ENCODE data around the gene PGGHG.
"Not testable (repeated sequence)": the region's sequence is repeated elsewhere in the genome, so short reads cannot be mapped to it uniquely, and the experiment has no call there.

Gene PGGHG

DNA sequence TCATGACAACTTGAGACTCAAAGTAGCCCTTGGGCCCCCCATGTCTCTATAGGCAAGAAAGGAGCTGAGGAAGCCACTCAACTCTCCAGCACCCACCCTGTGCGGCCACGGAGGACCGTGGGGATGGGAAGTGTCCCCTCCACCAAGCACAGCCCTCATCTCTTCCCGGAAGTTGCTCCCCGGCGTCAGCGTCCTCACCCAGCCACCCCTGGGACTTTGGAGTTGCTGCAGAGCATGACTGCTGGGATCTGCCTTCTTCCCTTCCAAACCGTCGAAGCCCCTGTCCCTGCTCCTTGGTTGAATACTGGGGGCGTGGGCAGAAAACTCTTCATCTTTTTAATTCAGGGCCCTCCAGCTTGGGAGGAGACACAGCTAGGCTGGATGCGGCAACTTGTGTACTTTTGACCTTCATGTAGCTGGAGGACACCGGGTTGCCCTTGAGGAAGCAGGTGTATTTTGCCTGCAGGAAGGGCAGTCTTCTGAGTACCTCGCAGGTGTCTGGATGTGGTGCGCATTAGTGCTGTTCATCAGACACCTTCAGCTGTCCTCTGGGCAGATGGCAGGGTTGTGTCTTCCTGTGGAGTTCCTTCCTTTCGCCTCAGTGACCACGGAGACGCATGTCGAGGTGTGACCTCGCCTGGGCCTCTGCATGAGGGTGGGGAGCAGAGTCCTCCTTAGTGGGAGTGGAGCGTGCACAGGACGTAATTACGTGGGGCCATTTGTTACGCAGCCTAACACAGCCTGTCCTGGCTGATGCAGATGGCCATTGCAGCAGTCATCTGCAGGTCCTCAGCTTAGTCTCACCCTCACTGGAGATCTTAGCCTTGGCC lies 43.9 kb downstream of the PGGHG start:
- no peak for DNase-seq

DNA sequence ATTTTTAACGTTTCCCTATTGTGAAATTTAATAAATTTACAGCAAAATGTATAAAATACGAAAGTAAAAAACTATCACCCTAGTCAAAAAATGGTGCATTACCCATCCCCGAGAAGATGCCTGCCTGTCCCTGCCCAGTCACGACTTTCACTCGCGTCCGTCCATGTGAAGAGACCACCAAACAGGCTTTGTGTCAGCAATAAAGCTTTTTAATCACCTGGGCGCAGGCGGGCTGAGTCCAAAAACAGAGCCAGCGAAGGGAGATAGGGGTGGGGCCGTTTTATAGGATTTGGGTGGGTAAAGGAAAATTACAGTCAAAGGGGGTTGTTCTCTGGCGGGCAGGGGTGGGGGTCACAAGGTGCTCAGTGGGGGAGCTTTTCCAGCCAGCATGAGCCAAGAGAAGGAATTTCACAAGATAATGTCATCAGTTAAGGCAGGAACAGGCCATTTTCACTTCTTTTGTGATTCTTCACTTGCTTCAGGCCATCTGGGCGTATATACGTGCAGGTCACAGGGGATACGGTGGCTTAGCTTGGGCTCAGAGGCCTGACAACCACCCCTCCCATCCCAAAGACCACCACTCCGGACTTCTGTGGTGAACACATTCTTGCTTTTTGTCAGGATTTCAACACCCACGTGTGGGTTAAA lies 44.8 kb downstream of the PGGHG start:
- not testable (repeated sequence) for DNase-seq

DNA sequence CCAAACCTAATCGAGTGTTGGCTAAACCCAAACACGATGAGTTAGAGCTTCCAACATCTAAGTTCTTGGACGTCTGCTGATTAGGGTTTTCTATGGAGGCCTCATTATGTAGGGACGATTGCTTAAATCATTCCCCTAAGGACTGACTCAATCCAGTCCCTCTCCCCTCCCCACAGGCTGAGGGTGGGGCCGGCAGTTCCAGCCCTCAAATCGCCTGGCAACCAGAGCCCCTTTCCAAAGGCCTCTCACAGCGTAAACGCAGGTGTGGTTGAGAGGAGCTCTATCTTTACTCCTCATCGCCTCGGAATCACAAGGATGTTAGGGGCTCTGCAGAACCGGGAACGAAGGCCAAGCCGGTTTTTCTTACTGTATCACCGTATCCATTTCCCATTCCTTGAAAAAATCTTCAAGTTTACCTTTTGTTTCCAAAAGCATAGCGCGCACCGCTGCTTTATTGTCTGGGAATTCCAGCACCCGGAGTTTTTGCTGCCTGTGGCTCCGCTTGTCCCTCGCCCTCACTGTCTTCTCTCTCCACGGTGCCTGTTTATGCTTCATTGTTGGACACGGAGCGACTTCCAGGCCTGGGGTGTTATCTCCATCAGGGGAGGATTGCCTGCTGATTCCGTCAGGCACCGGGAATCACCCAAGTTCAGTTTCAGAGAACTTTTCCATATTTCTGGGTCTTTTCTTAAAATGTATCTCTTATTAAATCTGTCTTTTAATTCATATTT lies 45.5 kb downstream of the PGGHG start:
- DNase-seq = no peak

DNA sequence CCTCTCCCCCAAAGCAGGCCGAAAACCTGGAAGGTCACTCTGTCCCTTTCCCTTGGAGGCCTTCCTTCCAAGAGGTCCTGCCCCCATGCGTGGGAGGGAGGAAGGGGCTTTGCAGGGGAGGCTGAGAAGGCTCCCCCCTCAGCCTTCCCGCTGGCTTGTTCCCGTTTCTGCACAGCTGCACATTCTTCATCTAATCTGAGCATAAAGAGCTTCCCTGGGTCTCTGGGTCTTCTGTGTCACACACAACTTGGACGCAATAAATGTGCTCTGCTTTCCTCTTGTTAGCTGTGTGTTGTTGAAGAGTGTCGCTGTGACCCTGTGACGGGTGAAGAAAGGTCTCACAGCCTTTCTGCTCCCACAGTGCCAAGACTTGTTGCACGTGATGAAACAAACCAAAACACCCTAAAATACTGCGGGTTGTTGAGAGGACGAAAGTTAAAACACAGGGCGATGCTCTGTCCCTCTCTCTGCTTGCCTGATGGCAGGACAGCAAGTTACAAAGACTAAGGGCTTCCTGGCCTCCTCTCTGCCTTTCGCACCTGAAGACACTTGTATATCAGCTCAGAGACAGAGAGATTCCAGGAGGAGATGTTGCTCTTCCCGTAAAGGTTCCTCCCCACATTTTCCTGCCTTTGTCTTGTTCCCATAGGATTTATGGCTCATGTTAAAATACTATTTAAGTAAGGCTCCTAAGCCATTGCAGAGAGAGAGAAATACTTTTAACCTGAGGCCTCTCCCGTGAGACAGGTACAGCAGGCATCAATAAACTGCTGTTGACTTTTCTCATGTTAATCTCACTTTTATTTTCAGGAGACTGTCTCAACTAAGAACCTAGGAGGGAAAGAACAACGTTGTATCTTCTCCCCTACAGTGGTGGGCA lies 47.1 kb downstream of the PGGHG start:
- no peak for DNase-seq

DNA sequence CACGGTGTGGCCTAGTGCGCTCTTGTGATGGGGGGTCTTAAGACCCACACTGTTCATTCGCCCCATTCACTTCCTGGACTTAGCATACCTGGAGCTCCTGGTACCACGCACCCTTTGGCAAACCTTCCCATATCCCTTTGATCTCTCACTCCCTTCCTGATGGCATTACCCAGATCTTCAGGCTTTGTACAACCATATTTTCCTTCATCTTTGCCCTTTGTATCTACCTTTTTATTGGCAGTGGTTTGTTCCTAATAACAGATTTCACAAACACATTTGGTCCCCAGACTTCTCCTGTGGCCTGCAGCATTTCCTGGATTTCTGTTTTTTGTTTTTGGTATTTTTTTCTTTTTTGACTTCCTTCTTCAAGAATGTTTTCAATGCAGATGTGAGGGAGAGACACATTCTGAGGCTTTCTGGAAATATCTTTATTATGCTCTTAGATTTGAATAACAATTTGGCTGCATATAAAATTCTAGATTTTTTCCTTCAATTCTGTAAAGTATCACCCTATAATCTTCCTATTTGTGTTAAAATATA lies 47.8 kb downstream of the PGGHG start:
- no peak for DNase-seq

DNA sequence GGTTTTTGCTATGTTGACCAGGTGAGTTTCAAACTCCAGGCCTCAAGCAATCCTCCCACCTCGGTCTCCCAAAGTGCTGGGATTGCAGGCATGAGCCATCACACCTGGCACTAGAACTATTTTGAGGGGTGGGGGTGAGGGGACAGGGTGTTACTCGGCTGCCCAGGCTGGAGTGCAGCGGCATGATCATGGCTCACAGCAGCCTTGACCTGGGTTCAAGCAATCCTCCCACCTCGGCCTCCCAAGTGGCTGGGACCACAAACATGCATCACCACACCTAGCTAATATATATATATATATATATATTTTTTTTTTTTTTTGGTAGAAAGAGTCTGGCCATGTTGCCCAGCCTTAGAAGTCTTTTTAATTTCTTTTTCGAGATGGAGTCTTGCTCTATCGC lies 48.8 kb downstream of the PGGHG start:
- no peak for DNase-seq

DNA sequence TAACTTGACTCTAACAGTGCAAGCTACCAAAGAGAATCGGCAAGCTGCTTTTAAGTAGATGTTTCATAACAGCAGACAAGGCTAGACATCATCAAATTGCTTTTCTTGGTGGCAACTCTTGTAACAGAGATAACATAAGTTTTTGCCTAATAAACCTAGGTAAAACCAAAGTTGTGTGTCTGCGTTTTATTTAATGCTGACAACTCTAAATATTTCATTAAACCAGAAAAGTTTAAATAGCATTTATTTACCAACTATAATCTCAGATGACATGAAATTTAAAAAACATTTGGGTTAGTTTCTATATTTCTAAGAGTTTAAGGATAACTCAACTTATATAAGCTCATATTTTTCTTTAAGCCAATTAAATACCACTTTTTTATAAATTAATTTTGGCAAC lies 51.0 kb downstream of the PGGHG start:
- DNase-seq = no peak

DNA sequence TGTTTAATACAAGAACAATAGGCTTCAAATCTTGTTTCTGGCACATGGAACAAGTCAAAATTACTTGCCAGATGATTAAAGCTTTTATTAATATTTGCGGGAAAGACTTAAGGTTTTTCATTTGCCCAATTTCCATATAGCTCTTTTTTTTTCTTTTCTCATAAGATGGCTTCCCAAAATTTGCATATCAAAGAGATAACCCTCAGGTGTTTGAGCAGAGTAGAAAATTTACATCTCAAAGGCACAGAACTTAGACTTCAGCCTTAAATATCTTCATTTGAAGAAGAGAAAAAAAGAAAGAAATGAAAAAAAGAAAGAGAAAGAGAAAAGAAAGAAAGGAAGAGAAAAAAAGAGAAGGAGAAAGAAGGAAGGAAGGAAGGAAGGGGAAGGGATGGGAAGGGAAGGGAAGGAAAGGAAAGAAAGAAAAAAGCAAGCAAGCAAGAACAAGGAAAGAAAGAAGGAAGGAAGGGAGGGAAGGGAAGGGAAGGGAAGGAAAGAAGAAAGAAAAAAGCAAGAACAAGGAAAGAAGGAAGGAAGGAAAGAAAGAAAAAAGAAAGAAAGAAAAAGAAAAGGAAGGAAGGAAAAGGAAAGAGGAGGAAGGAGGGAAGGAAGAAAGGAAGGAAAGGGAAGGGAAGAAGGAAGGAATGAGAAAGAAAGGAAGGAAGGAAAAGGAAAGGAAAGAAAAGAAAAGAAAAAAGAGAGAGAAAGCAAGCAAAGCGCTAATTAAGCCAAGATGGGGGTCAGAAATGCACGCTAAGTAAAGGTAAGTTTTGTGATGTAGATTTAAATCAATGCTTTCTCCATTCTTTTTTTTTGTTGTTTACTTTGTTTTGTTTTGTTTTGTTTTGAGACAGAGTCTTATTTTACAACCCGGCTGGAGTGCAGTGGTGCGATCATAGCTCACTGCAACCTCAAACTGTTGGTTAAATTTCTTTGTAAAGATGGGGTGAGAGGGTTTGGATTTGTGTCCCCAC lies 51.9 kb downstream of the PGGHG start:
- DNase-seq = no peak

DNA sequence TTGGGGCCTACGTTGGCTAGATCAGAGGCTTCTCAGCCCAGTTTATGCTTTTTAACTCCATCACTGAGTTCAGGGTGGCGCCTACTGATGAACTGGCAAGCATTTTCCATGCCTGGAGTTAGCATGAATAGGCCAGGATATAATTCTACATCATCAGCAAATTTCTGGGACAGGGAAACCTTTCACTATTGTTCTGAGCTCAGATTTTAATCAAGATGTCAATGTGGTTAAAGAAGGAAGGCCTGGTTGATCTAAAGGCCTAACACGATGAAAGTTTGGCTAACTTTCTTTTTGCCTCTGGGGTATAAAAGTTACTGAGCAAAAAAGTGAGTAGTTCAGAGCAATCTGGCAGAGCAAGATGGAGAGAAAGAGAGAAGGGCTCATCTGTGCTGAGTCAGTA lies 53.4 kb downstream of the PGGHG start:
- no peak for DNase-seq

DNA sequence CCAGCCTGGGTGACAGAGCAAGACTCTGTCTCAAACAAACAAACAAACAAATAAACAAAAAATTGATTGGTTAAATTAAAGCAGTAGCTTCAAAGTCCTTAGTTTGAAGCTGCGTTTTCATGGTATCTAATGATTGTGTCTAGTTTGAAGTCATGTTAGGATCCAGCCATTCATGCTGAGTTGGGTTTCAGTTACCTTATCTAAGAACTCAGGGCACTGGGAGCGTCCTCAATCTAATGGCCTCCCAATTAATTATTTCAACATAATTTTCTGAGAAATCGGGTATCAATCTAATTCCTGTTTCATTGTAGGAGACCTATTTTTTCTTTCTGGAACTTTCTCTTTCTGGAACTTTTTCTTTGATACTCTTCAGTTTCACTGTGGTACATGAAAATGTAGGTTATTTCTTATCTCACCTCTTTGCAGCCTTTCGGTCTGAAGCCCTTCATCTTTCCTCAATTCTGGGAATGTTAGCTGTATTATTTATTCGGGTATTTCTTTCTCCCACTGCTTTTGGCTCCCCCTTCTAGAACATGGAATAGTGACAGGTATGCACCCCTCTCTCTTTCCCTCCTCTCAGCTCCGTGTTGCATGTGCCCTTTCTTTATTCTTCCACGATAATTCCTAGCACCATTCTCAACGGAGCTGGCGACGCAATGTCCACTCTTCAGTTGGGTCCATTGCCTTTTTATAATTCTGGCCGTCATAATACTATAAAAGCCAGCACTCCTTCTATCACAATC lies 56.1 kb downstream of the PGGHG start:
- DNase-seq = no peak

Data from activated CD4-positive, alpha-beta T cell treated with anti-CD3 and anti-CD28 coated beads for 4 hours (primary cell).